ENCODE measurements around the gene SSUH2.

Gene SSUH2

DNA sequence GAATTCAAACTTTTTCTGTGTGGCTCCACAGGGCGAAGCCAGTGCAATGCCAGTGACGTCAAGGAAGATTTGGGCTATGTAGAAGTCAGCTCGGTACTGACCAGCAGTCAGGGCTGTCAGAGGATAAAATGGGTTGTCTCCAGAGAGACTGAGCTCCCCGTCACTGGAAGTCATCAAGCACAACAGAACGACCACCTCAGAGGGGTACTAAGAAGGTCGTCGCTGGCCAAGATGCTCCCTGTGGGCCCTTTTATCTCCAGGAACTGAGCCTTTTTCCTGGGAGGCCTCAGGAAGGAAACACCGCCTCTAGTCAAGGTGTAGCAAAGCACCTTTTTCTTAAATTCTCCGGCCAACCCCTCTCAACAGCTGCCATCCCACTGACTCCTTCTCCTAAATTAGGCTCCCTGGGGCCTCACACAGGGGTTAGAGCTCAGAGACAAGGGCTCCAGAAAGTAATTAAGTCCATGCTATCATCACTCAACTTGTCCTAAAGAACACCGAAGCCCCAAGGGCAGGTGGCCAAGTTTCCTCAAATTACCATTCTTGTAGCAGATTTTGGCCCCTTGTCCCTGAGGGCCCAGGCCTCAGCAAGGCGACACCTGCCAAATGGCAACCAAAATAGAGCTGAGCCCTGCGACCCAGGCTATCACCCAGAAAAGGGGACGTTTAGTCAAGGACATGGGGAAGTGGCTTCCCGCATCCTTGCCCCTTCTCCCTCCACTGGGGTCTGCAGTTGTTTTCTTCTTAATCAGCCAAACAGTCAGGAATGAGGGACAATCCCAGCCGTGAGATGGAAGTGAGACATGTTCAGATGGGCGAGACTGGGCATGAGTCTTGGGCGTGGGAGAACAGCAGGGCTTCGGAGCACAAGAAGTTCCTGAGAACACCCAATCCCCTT lies 48.0 kb downstream of the SSUH2 start:
- Histone ChIP-seq H3K4me3 (ENCODE audit: low read depth, low read length) (no peak overlapping the region), H3K36me3 (replicated peaks) (no peaks in the 10 kb centered on the region), H3K27me3 (replicated peaks) (no peaks in the 10 kb centered on the region), H3K27ac (no peak overlapping the region)
- in situ Hi-C loops (cut with HindIII; ENCODE audit: low pct_ligation_motif_present, low sequenced_read_pairs): no loop called here
- DNase-seq: no peak
- TF ChIP-seq, protein P1, sequence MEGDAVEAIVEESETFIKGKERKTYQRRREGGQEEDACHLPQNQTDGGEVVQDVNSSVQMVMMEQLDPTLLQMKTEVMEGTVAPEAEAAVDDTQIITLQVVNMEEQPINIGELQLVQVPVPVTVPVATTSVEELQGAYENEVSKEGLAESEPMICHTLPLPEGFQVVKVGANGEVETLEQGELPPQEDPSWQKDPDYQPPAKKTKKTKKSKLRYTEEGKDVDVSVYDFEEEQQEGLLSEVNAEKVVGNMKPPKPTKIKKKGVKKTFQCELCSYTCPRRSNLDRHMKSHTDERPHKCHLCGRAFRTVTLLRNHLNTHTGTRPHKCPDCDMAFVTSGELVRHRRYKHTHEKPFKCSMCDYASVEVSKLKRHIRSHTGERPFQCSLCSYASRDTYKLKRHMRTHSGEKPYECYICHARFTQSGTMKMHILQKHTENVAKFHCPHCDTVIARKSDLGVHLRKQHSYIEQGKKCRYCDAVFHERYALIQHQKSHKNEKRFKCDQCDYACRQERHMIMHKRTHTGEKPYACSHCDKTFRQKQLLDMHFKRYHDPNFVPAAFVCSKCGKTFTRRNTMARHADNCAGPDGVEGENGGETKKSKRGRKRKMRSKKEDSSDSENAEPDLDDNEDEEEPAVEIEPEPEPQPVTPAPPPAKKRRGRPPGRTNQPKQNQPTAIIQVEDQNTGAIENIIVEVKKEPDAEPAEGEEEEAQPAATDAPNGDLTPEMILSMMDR (IDR thresholded peaks at IDR 0.05; ENCODE audit: low read depth, low read length, missing control alignments): no peak

DNA sequence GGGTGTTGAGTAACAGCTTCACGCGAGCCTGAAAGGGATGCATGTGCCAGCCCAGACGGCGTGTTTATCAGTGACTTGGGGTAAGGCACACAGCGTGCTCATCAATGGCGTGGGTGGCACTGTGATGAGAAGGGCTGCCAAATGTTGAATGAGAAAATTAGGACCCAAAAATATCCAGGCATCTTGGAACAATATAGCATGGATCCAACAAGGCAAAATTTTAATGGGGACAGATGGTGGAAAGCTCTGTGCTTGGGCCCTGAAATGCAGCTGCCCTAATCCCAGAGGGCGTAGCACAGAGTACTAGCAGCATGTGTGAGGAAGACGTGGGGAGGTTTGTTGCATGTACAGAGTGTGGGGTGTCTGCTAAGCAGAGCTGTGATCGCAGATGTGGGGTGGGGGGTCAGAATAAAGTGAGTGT lies 48.9 kb downstream of the SSUH2 start:
- H3K4me3 ChIP-seq (ENCODE audit: low read depth, low read length): no peak overlapping the region
- no peaks in the 10 kb centered on the region for H3K36me3 ChIP-seq (replicated peaks)
- no peak for DNase-seq
- no peaks in the 10 kb centered on the region for H3K27me3 ChIP-seq (replicated peaks)
- TF ChIP-seq, protein P1 (IDR thresholded peaks at IDR 0.05; ENCODE audit: low read depth, low read length, missing control alignments): no peak
- in situ Hi-C loops (cut with HindIII; ENCODE audit: low pct_ligation_motif_present, low sequenced_read_pairs): no loop called here
- H3K27ac ChIP-seq: no peak overlapping the region

DNA sequence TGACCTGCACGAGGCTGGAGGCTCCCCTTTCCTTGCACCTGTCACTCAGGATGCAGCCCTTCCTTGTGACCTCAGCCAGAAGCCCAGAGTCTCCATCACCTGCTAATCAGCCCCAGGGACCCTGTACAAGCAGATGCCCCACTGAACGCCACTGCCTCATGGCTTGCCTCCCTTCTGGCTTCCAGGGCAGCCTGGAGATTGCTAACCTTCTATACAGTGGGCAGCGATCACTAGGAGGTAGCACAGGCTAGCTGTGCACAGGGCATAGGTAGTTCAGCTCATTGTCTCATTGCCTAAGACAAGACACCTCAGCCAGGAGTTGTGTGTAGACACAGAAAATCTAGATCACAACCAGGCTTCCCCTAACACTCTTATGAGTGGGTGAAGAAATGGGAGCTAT lies 49.3 kb downstream of the SSUH2 start:
- no peaks in the 10 kb centered on the region for H3K36me3 ChIP-seq (replicated peaks)
- H3K27ac ChIP-seq: no peak overlapping the region
- in situ Hi-C loops (cut with HindIII; ENCODE audit: low pct_ligation_motif_present, low sequenced_read_pairs): no loop called here
- H3K27me3 ChIP-seq (replicated peaks): no peaks in the 10 kb centered on the region
- DNase-seq: no peak
- TF ChIP-seq, protein P1 (IDR thresholded peaks at IDR 0.05; ENCODE audit: low read depth, low read length, missing control alignments): no peak
- no peak overlapping the region for H3K4me3 ChIP-seq (ENCODE audit: low read depth, low read length)

GRCh38 chr3:8593021-8593827 lies 51.4 kb downstream of the SSUH2 start:
- in situ Hi-C loops (cut with HindIII; ENCODE audit: low pct_ligation_motif_present, low sequenced_read_pairs): no loop called here
- H3K4me3 ChIP-seq (ENCODE audit: low read depth, low read length): no peak overlapping the region
- H3K36me3 ChIP-seq (replicated peaks): no peaks in the 10 kb centered on the region
- H3K27me3 ChIP-seq (replicated peaks): no peaks in the 10 kb centered on the region
- TF ChIP-seq, protein P1 (IDR thresholded peaks at IDR 0.05; ENCODE audit: low read depth, low read length, missing control alignments): no peak
- H3K27ac ChIP-seq: no peak overlapping the region
- no peak for DNase-seq

GRCh38 chr3:8589880-8590556 lies 54.6 kb downstream of the SSUH2 start:
- Histone ChIP-seq H3K27ac (no peak overlapping the region), H3K27me3 (replicated peaks) (no peaks in the 10 kb centered on the region), H3K4me3 (ENCODE audit: low read depth, low read length) (no peak overlapping the region), H3K36me3 (replicated peaks) (no peaks in the 10 kb centered on the region)
- in situ Hi-C loops (cut with HindIII; ENCODE audit: low pct_ligation_motif_present, low sequenced_read_pairs): no loop called here
- TF ChIP-seq, protein P1 (IDR thresholded peaks at IDR 0.05; ENCODE audit: low read depth, low read length, missing control alignments): no peak
- no peak for DNase-seq
